ENCODE results near the gene MPIG6B.
A peak's percentile ranks its signal among the peaks of the same experiment; 100 is the strongest.

The MPIG6B gene

GRCh38 chr6:31727717-31728671 lies 4.8 kb downstream of the MPIG6B start:
- Histone ChIP-seq H3K36me3 (ENCODE audit: control insufficient read depth in 2 of 2, insufficient read depth in 1 of 2, low read length in 2 of 2) (peaks cover 6 to 48% of the 10 kb centered on the region in 2 experiments; a peak in 2 of 3 replicates), H3K4me1 (ENCODE audit: control insufficient read depth, insufficient read depth, low read length) (no peaks in the 10 kb centered on the region), H3K27ac (ENCODE audit: extremely low read depth, low read depth, low read length) (no peak overlapping the region), H3K4me3 (ENCODE audit: low read depth, low read length) (no peak overlapping the region), H3K9me3 (ENCODE audit: control insufficient read depth, insufficient read depth, low read depth, low read length) (no peaks in the 10 kb centered on the region)
- TF ChIP-seq ZNF654 (tag by site-specific recombination; IDR thresholded peaks at IDR 0.05; ENCODE audit: low read depth) = no peak
- TF ChIP-seq ZNF645 (tag by site-specific recombination; IDR thresholded peaks at IDR 0.05) = no peak
- no peak for TF ChIP-seq ZFP3 (tag by site-specific recombination; IDR thresholded peaks at IDR 0.05; ENCODE audit: low read depth)
- no peak for TF ChIP-seq ZNF747 (tag by site-specific recombination; IDR thresholded peaks at IDR 0.05)
- TF ChIP-seq ZIC2 (tag by site-specific recombination; IDR thresholded peaks at IDR 0.05) = no peak
- no peak for TF ChIP-seq BCL11B (tag by site-specific recombination; IDR thresholded peaks at IDR 0.05; ENCODE audit: low read depth)
- no peak for TF ChIP-seq TSHZ1 (tag by site-specific recombination; IDR thresholded peaks at IDR 0.05; ENCODE audit: borderline replicate concordance)
- no peak for TF ChIP-seq ZNF624 (tag by site-specific recombination; IDR thresholded peaks at IDR 0.05)
- no peak for TF ChIP-seq ZNF274 (IDR thresholded peaks at IDR 0.05; ENCODE audit: low read length)
- no peak for TF ChIP-seq ZNF274 (tag by site-specific recombination; IDR thresholded peaks at IDR 0.05; ENCODE audit: borderline replicate concordance)
- no peak for TF ChIP-seq ZSCAN5A (tag by site-specific recombination; IDR thresholded peaks at IDR 0.05)
- TF ChIP-seq ZNF292 (tag by site-specific recombination; IDR thresholded peaks at IDR 0.05; ENCODE audit: borderline replicate concordance, low read depth) = no peak
- TF ChIP-seq MYNN (tag by site-specific recombination; IDR thresholded peaks at IDR 0.05; ENCODE audit: borderline replicate concordance) = no peak
- no peak for TF ChIP-seq ZNF629 (tag by site-specific recombination; IDR thresholded peaks at IDR 0.05)
- ChIA-PET CTCF (interaction anchor here (0.6 to 3.6 kb wide), 10 partner anchors 8 to 322 kb away, joined by 3 to 28 read pairs (median 5); partner anchors contain the start of genes ABHD16A and CLIC1), POLR2A (interaction anchor here (1.4 to 4.7 kb wide), 3 partner anchors 11 to 99 kb away, joined by 6 to 54 read pairs (median 52); partner anchors contain the start of genes ABHD16A, HSPA1B and MSH5)

- peak within 1 kb of the TSS; percentile 74 for H3K4me3 ChIP-seq (ENCODE audit: low read depth, low read length)
- peak within 1 kb of the TSS; percentile 67 for H3K27ac ChIP-seq (ENCODE audit: extremely low read depth, low read depth, low read length)
- ChIA-PET CTCF (interaction anchor here (0.6 to 3.6 kb wide), 15 partner anchors 10 to 223 kb away, joined by 3 to 28 read pairs (median 6); partner anchors contain the start of genes MSH5 and NEU1), POLR2A (interaction anchor here (0.7 to 4.7 kb wide), 21 partner anchors 9 to 1243 kb away, joined by 3 to 54 read pairs (median 6); partner anchors contain the start of genes ABHD16A, CSNK2B, FKBPL and GPANK1)
- H3K36me3 ChIP-seq (ENCODE audit: control insufficient read depth in 2 of 2, insufficient read depth in 1 of 2, low read length in 2 of 2) = peaks cover 10 to 57% of the 10 kb centered on the region in 2 experiments; a peak in 2 of 3 replicates
- H3K4me1 ChIP-seq (ENCODE audit: control insufficient read depth, insufficient read depth, low read length) = no peaks in the 10 kb centered on the region
- no peaks in the 10 kb centered on the region for H3K9me3 ChIP-seq (ENCODE audit: control insufficient read depth, insufficient read depth, low read depth, low read length)
- TF ChIP-seq SCRT2 (tag by site-specific recombination; IDR thresholded peaks at IDR 0.05) = peak; percentile 99
- no peak for TF ChIP-seq ZNF202 (tag by site-specific recombination; IDR thresholded peaks at IDR 0.05; ENCODE audit: borderline replicate concordance)
- TF ChIP-seq ZNF629 (tag by site-specific recombination; IDR thresholded peaks at IDR 0.05) = no peak
- TF ChIP-seq ZFHX2 (tag by site-specific recombination; conservative IDR thresholded peaks at IDR 0.05) = peak; percentile 60
- no peak for TF ChIP-seq ZNF26 (tag by site-specific recombination; IDR thresholded peaks at IDR 0.05)
- TF ChIP-seq SALL2 (tag by site-specific recombination; IDR thresholded peaks at IDR 0.05; ENCODE audit: borderline replicate concordance) = no peak
- TF ChIP-seq SCRT1 (tag by site-specific recombination; IDR thresholded peaks at IDR 0.05; ENCODE audit: borderline replicate concordance) = peak; percentile 97
- no peak for TF ChIP-seq ZNF658 (tag by site-specific recombination; IDR thresholded peaks at IDR 0.05)
- peak; percentile 56 for TF ChIP-seq EGR2 (tag by site-specific recombination; IDR thresholded peaks at IDR 0.05; ENCODE audit: low read depth)
- no peak for TF ChIP-seq TCF7L2 (IDR thresholded peaks at IDR 0.05; ENCODE audit: borderline replicate concordance, low read depth, low read length)
Measured at GRCh38 chr6:31728767-31729514, 5.8 kb downstream of the MPIG6B start, which contains the start of gene DDAH2. TSS of gene DDAH2 (minus strand) at chr6:31729299. CDS start at chr6:31729161, 138 bp downstream.
